ENCODE results near the gene CORIN.
"Not testable (repeated sequence)": the region's sequence is repeated elsewhere in the genome, so short reads cannot be mapped to it uniquely, and the experiment has no call there.

Gene CORIN

GRCh38 chr4:47692691-47693090, 145.2 kb downstream of the CORIN start:
- Histone ChIP-seq H3K27me3 (replicated peaks) (no peaks in the 10 kb centered on the region), H3K36me3 (replicated peaks) (no peaks in the 10 kb centered on the region), H3K4me3 (ENCODE audit: low read depth, low read length) (no peak overlapping the region), H3K27ac (no peak overlapping the region)
- DNase-seq = no peak
- in situ Hi-C loops (cut with HindIII; ENCODE audit: low pct_ligation_motif_present, low sequenced_read_pairs) = no loop called here
- TF ChIP-seq CTCF (IDR thresholded peaks at IDR 0.05; ENCODE audit: low read depth, low read length, missing control alignments) = no peak

- H3K27me3 ChIP-seq (replicated peaks); in situ Hi-C loops (cut with HindIII; ENCODE audit: low pct_ligation_motif_present, low sequenced_read_pairs); H3K4me3 ChIP-seq (ENCODE audit: low read depth, low read length); H3K27ac ChIP-seq; DNase-seq; H3K36me3 ChIP-seq (replicated peaks): not testable (repeated sequence)
Measured at GRCh38 chr4:47691757-47692383, 146.0 kb downstream of the CORIN start.

GRCh38 chr4:47690611-47691010, 147.3 kb downstream of the CORIN start:
- Histone ChIP-seq H3K4me3 (ENCODE audit: low read depth, low read length) (no peak overlapping the region), H3K36me3 (replicated peaks) (no peaks in the 10 kb centered on the region), H3K27ac (no peak overlapping the region), H3K27me3 (replicated peaks) (no peaks in the 10 kb centered on the region)
- no peak for DNase-seq
- TF ChIP-seq CTCF (IDR thresholded peaks at IDR 0.05; ENCODE audit: low read depth, low read length, missing control alignments) = no peak
- in situ Hi-C loops (cut with HindIII; ENCODE audit: low pct_ligation_motif_present, low sequenced_read_pairs) = no loop called here

- Histone ChIP-seq H3K27me3 (replicated peaks) (no peaks in the 10 kb centered on the region), H3K4me3 (ENCODE audit: low read depth, low read length) (no peak overlapping the region), H3K36me3 (replicated peaks) (no peaks in the 10 kb centered on the region), H3K27ac (no peak overlapping the region)
- peak; percentile 82 for TF ChIP-seq CTCF (IDR thresholded peaks at IDR 0.05; ENCODE audit: low read depth, low read length, missing control alignments)
- in situ Hi-C loops (cut with HindIII; ENCODE audit: low pct_ligation_motif_present, low sequenced_read_pairs) = no loop called here
- peak; percentile 31 for DNase-seq
Measured at GRCh38 chr4:47686294-47686872, 151.5 kb downstream of the CORIN start.

- in situ Hi-C loops (cut with HindIII; ENCODE audit: low pct_ligation_motif_present, low sequenced_read_pairs) = no loop called here
- Histone ChIP-seq H3K27me3 (replicated peaks) (no peaks in the 10 kb centered on the region), H3K36me3 (replicated peaks) (no peaks in the 10 kb centered on the region), H3K27ac (no peak overlapping the region), H3K4me3 (ENCODE audit: low read depth, low read length) (no peak overlapping the region)
- TF ChIP-seq CTCF (IDR thresholded peaks at IDR 0.05; ENCODE audit: low read depth, low read length, missing control alignments) = no peak
- DNase-seq = no peak
Measured at GRCh38 chr4:47675806-47676205, 162.1 kb downstream of the CORIN start.

- H3K27me3 ChIP-seq (replicated peaks) = no peaks in the 10 kb centered on the region
- TF ChIP-seq CTCF (IDR thresholded peaks at IDR 0.05; ENCODE audit: low read depth, low read length, missing control alignments) = no peak
- DNase-seq = no peak
- no peaks in the 10 kb centered on the region for H3K36me3 ChIP-seq (replicated peaks)
- no peak overlapping the region for H3K27ac ChIP-seq
- in situ Hi-C loops (cut with HindIII; ENCODE audit: low pct_ligation_motif_present, low sequenced_read_pairs) = no loop called here
- H3K4me3 ChIP-seq (ENCODE audit: low read depth, low read length) = no peak overlapping the region
Measured at GRCh38 chr4:47674144-47674543, 163.7 kb downstream of the CORIN start.
